Endothelial cell of hepatic sinusoid (primary cell): Measurements from ENCODE around the gene MYBL2.
"Not testable (repeated sequence)": the region's sequence is repeated elsewhere in the genome, so short reads cannot be mapped to it uniquely, and the experiment has no call there.

Experiments
- in situ Hi-C: cut with HindIII; loops from 2 replicates; pipeline ENCODE4 v1.10.0; 2017; ENCODE audit warnings: low sequenced_read_pairs

Gene MYBL2

DNA sequence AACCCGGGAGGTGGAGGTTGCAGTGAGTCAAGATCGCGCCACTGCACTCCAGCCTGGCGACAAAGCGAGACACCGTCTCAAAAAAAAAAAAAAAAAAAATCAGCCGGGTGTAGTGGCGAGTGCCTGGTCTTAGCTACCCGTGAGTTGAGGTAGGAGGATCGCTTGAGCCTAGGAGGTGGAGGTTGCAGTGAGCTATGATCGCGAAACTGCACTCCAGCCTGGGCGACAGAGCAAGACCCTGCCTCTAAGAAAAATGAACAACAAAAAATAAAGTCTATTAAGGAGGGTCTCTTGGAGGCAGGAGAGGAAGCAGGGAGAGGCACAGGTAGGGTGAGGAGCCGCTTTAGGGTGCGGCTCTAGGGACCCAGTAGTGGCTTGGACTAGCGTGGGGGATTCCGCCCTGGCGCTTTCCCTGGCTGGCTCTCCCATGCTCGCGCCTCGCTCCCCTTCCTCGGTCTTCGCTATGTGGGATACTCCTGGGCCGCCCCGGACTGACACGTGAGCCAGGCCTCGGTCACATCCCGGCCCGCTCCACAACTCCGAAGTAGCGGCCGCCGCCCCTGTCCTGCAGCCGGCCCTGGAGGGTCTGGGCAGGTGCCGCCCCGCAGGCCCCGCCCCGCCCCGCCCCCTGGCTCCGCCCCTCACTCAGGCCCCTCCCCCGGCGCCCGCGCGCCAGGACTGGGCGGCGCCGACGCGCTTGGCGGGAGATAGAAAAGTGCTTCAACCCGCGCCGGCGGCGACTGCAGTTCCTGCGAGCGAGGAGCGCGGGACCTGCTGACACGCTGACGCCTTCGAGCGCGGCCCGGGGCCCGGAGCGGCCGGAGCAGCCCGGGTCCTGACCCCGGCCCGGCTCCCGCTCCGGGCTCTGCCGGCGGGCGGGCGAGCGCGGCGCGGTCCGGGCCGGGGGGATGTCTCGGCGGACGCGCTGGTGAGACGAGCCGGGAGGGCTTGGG is at the start of gene MYBL2:
MYBL2 (plus strand) TSS at position 739 of the 953 bp plus-strand sequence; CDS start at position 909, 170 bp downstream.
- in situ Hi-C loops: no loop called here

GRCh38 chr20:43631598-43631997 is 35.3 kb upstream of the MYBL2 start:
- in situ Hi-C loops: no loop called here

DNA sequence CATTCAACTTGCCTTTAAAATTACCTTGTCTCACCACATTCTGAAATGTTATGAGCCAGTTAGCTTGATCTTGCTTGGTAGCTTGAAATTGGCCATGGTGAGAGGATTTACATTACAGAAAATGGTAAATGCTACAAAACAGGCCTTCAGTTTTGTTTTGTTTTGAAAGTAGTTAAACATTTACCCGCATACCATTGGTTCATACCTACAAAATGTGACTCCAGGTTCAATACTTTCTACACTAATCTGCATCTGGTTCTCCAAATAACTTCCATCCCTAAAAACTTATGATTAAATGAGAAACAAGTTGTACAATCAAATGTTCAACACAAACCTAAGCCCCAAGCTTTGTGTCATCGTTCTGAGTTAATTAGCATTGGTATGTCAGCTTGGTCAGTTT is 30.5 kb upstream of the MYBL2 start:
- in situ Hi-C loops: no loop called here

- in situ Hi-C loops: no loop called here
Observed at GRCh38 chr20:43642548-43642947, 24.4 kb upstream of the MYBL2 start.

DNA sequence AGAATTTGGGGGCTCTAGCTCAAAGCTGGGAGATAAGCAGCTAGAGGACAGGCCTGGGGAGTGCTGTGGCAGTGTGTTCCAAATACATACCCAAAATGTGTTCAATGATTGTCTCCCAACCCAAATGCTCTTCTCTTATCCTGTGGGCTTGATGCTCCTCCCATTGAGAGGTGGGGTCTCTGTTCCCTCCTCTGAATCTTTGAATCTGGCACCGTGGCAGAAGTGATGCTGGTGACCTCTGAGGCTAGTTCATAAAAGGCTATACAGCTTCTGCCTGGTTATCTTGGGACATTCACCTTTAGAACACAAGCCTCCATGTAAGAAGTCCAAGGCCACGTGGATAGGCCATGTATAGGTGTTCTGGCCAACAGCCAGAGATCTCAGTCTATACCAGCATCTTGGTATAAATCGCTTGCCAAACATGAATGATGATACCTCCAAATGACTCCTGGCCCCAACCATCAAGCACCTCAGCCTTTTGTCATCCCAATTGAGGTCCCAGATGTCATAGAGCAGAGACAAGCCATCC is 15.9 kb upstream of the MYBL2 start:
- in situ Hi-C loops: no loop called here

DNA sequence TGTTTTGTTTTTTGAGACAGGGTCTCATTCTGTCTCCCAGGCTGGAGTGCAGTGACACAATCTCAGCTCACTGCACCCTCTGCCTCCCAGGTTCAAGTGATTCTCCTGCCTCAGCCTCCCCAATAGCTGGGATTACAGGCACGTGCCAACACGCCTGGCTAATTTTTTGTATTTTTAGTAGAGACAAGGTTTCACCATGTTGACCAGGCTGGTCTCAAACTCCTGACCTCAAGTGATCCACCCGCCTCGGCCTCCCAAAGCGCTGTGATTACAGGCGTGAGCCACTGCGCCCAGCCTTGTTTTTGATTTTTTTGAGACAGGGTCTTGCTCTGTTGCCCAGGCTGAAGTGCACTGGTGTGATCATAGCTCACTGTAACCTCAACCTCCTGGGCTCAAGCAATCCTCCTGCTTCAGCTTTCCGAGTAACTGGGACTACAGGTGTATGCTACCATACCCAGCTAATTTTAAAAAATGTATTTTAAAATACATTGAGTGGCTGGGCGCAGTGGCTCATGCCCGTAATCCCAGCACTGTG is 15.2 kb upstream of the MYBL2 start:
- in situ Hi-C loops: not testable (repeated sequence)

- in situ Hi-C loops: no loop called here
Observed at GRCh38 chr20:43653966-43654365, 12.9 kb upstream of the MYBL2 start.

DNA sequence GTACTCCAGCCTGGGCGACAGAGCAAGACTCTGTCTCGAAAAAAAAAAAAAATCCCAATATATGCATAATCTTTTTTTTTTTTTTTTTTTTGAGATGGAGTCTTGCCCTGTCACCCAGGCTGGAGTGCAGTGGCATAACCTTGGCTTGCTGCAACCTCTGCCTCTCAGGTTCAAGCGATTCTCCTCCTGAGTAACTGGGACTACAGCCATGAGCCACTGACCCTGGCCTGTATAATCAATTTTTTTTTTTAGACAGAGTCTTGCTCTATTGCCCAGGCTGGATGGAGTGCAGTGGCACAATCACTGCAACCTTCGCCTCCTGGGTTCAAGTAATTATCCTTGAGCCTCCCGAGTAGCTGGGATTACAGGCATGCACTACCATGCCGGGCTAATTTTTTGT is 11.7 kb upstream of the MYBL2 start:
- in situ Hi-C loops: not testable (repeated sequence)

DNA sequence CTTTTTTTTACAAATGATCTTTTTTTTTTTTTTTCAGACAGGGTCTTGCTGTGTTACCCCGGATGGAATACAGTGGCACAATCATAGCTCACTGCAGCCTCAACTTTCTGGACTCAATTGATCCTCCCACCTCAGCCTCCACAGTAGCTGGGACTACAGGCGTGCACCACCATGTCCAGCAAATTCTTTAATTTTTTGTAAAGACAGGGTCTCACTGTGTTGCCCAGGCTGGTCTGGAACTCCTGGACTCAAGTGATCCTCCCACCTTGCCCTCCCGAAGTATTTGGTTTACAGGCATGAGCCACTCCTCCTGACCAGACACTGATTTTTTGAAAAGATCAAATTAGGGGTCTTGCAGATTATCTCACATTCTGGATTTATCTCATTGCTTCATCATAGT is 11.0 kb upstream of the MYBL2 start:
- in situ Hi-C loops: no loop called here

DNA sequence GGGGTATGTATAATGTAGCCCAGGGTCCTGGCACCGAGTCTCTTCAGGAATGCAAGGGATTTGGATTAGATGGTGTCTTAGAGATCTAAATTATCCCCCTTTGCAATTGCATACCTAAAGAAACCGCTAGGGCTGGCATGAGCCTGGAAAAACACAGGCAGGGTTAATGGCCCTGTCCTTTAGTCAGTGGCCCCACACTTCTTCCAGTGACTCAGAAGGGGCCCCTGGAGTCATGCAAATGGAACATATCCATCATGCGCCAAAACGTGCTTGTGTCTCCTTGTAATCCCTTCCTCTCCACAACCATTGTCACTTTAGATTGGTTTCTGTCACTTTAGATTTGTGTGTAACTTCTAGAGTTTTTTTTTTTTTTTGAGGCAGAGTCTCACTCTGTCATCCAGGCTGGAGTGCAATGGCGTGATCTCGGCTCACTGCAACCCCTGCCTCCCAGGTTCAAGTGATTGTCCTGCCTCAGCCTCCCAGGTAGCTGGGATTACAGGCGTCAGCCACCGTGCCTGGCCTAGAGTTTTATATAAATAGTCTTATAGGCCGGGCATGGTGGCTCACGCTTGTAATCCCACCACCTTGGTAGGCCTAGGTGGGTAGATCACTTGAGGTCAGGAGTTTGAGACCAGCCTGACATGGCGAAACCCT is 8.7 kb upstream of the MYBL2 start:
- in situ Hi-C loops: no loop called here

DNA sequence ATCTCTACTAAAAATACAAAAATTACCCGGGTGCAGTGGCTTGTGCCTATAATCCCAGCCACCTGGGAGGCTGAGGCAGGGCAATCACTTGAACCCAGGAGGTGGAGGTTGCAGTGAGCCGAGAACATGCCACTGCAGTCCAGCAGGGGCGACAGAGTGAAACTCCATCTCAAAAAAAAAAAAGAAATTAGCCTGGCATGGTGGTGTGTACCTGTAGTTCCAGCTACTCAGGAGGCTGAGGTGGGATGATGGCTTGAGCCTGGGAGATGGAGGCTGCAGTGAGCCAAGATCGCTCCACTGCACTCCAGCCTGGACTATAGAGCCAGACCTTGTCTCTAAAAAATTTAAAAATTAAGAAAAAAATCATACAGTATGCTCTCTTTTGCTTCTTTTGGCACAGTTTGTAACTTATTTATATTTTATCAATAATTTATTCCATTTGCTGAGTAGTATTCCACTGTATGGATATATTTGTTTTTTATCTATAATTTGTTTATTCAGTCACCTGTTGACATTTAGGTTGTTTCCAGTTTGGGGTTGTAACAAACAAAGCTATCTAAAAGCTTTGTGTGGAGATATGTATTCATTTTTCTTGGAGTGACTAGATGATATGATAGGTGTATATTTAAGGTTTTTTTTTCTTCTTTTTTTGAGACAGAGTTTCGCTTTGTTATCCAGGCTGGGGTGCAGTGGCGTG is 8.0 kb upstream of the MYBL2 start:
- in situ Hi-C loops: no loop called here

- in situ Hi-C loops: no loop called here
Observed at GRCh38 chr20:43662943-43663655, 3.8 kb upstream of the MYBL2 start.

DNA sequence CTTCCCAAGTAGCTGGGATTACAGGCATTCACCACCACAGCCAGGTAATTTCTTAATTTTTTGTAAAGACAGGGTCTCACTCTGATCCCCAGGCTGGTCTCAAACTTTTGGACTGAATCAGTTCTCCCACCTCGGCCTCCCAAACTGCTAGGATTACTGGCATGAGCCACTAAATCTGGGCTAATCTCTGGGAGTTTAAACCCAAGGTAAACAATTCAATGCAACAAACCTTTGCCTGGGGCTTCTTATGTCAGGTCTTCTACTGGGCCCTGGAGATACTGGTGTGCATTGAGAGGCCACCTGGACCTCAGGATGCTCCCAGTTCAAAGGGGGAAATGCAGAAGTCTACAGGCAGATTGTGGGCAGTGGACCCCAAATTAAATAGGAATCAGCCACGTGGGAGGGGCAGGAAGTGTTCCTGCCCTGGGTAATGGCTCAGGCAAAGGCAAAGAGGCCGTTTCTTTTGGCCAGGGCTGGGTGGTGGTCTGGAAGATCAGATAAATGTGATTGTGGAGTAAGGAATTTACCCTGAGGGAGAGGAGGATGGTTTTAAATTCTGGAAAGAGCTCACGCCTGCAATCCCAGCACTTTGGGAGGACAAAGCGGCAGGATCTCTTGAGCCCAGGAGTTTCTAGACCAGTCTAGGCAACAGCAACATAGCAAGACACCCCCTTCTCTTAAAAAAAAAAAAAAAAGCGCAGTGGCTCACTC is 1.3 kb upstream of the MYBL2 start:
- in situ Hi-C loops: no loop called here

GRCh38 chr20:43667341-43668132 is 623 bp downstream of the MYBL2 start:
- in situ Hi-C loops: no loop called here

GRCh38 chr20:43669332-43669731 is 2.4 kb downstream of the MYBL2 start:
- in situ Hi-C loops: no loop called here

GRCh38 chr20:43670423-43670822 is 3.5 kb downstream of the MYBL2 start:
- in situ Hi-C loops: no loop called here

GRCh38 chr20:43676368-43676767 is 9.5 kb downstream of the MYBL2 start:
- in situ Hi-C loops: no loop called here

DNA sequence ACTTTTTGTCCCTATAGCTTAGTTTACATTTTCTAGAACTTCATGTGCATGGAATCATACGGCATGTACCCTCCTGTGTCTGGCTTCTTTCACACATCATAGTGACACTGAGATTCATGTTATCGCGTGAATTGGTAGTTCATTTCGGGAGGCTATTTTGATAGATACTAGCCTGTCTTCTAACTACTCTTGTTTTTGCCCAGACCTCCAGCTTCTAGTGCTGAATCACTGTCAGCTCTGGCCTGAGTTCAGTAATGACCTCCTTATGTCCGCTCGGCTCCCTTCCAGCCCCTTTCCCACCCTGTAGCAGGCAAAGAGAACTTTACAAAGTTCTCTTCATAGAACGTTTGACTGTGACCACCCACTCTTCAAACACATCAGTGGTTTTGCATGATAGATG is 14.1 kb downstream of the MYBL2 start:
- in situ Hi-C loops: no loop called here

- in situ Hi-C loops: no loop called here
Observed at GRCh38 chr20:43681468-43681942, 14.6 kb downstream of the MYBL2 start.
